ENCODE results near the gene OR6Y1.

- no peak for TF ChIP-seq CTCF (IDR thresholded peaks at IDR 0.05)
- no peak for TF ChIP-seq ZFX (IDR thresholded peaks at IDR 0.05; ENCODE audit: borderline replicate concordance)
Measured at GRCh38 chr1:158579733-158580132, 25.5 kb upstream of the OR6Y1 start, which contains the start of gene OR10X1.

Data from 22Rv1 (cell line).